Brain microvascular endothelial cell (primary cell): ENCODE results near the gene UGT1A4.
"Not testable (repeated sequence)": the region's sequence is repeated elsewhere in the genome, so short reads cannot be mapped to it uniquely, and the experiment has no call there.

Experiments
- DNase-seq: peaks from one replicate; pipeline ENCODE4 v3.0.0-alpha.2; 2020
- H3K27ac ChIP-seq: fragments of 250-450 bp; sonication (Bioruptor Pico); 2 replicates; pipeline ENCODE4 v1.5.1; 2020; ENCODE audit warnings: mild to moderate bottlenecking, moderate library complexity
- H3K27me3 ChIP-seq: fragments of 250-450 bp; sonication (Bioruptor Pico); replicated peaks from 2 replicates; pipeline ENCODE4 v1.5.1; 2020; ENCODE audit warnings: mild to moderate bottlenecking
- H3K36me3 ChIP-seq: fragments of 250-450 bp; sonication (Bioruptor Pico); replicated peaks from 2 replicates; pipeline ENCODE4 v1.5.1; 2020; ENCODE audit warnings: mild to moderate bottlenecking
- H3K4me3 ChIP-seq: 2 replicates; pipeline ENCODE4 v1.5.1; 2011; ENCODE audit warnings: low read depth, mild to moderate bottlenecking, control low read depth, low read length, moderate library complexity
- CTCF ChIP-seq: IDR thresholded peaks from 2 replicates; pipeline ENCODE4 v1.5.1; 2011; ENCODE audit warnings: low read depth, mild to moderate bottlenecking, moderate library complexity, low read length, control low read depth, inconsistent platforms; ENCODE audit errors: missing control alignments
- in situ Hi-C: cut with HindIII; loops from 2 replicates; pipeline ENCODE4 v1.10.0; 2017; ENCODE audit warnings: low sequenced_read_pairs, low pct_ligation_motif_present

Gene UGT1A4

DNA sequence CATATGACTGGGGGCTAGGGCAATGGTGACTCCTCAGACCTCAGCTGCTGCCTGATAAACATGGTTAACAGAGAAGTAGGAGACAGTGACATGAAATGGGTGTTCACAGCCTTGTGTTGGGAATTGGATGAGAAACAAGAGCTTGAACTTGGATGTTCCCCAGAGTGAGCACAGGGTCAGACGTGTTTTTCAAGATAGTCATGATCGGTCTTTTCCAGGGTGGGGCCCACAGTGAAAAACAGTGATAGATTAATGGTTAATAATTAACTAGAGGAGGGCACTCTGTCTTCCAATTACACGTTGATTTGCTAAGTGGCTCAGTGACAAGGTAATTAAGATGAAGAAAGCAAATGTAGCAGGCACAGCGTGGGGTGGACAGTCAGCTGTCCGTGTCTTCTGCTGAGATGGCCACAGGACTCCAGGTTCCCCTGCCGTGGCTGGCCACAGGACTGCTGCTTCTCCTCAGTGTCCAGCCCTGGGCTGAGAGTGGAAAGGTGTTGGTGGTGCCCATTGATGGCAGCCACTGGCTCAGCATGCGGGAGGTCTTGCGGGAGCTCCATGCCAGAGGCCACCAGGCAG, 10.3 kb downstream of the UGT1A4 start, which contains the start of gene UGT1A3:
UGT1A3 (plus strand) TSS at position 320 of the 579 bp plus-strand sequence; CDS start at position 405, 85 bp downstream.
- Histone ChIP-seq H3K27me3 (no peaks in the 10 kb centered on the region), H3K4me3 (no peak within 1 kb of the TSS), H3K36me3 (no peaks in the 10 kb centered on the region), H3K27ac (no peak within 1 kb of the TSS)
- in situ Hi-C loops = no loop called here
- no peak for DNase-seq
- no peak for TF ChIP-seq CTCF

DNA sequence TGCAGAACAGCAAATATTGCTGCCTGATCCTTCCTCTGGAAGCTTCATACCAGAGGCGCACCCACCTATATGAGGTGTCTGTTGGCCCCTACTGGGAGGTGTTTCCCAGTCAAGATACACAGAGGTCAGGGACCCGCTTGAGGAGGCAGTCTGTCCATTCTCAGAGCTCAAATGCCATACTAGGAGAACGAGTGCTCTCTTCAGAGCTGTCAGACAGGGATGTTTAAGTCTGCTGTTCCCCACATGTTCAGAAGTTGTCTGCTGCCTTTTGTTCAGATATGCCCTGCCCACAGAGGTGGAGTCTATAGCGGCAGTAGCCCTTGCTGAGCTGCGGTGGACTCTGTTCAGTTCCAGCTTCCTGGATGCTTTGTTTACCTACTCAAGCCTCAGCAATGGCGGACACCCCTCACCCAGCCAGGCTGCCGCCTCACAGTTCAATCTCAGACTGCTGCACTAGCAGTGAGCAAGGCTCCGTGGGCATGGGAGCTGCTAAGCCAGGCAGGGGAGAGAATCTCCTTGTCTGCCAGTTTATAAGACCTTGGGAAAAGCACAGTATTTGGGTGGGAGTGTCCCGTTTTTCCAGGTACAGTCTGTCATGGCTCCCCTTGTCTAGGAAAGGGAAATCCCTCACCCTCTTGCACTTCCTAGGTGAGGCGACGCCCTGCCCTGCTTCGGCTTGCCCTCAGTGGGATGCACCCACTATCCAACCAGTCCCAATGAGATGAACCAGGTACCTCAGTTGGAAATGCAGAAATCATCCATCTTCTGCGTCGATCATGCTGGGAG, 18.5 kb downstream of the UGT1A4 start:
- H3K27me3 ChIP-seq, in situ Hi-C loops, DNase-seq, H3K36me3 ChIP-seq, H3K27ac ChIP-seq, H3K4me3 ChIP-seq: not testable (repeated sequence)

- Histone ChIP-seq H3K36me3 (no peaks in the 10 kb centered on the region), H3K27ac (no peak overlapping the region), H3K27me3 (no peaks in the 10 kb centered on the region), H3K4me3 (no peak overlapping the region)
- in situ Hi-C loops = no loop called here
- TF ChIP-seq CTCF = no peak
- no peak for DNase-seq
These were observed 22.3 kb downstream of the UGT1A4 start for GRCh38 chr2:233740870-233741269.

DNA sequence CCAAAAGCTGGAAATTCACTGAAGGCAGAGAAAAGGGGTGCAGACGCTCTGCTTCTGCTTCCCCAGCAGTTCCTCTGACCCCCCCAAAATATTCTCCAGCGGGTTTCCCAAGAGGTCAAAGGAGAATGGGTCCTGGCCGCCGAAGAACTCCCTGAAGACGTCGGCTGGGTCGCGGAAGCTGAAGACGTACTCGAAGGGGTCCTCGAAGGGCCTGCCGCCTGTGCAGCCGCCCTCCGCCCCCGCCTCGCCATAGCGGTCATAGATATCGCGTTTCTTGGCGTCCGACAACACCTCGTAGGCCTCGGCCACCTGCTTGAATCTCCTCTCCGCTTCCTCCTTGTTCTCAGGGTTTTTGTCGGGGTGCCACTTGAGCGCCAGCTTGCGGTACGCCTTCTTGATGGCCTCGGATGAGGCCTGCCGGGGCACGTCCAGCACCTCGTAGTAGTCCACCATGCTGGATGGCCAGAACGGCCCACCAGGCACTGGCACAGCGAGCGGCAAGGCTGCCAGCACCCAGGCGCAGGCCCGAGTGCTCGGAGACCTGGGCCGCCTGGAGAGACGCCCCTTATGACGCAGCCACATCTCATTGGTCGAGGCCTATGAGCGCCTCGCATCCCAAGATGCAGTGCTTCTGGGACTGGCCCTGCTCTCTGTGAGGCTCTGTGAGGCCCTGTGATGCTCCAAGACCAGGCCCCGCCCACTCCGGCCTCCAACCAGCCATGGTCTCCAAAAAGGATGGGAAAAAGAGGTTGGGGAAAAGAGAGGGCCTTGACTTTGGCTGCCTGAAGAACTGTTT, 25.1 kb downstream of the UGT1A4 start:
- H3K27me3 ChIP-seq = no peaks in the 10 kb centered on the region
- DNase-seq = no peak
- no peak overlapping the region for H3K4me3 ChIP-seq
- no peak for TF ChIP-seq CTCF
- in situ Hi-C loops = no loop called here
- no peaks in the 10 kb centered on the region for H3K36me3 ChIP-seq
- H3K27ac ChIP-seq = no peak overlapping the region

GRCh38 chr2:233745073-233745755, 26.7 kb downstream of the UGT1A4 start:
- H3K36me3 ChIP-seq = no peaks in the 10 kb centered on the region
- no peak overlapping the region for H3K27ac ChIP-seq
- TF ChIP-seq CTCF = no peak
- no peak overlapping the region for H3K4me3 ChIP-seq
- in situ Hi-C loops = no loop called here
- no peaks in the 10 kb centered on the region for H3K27me3 ChIP-seq
- DNase-seq = no peak

DNA sequence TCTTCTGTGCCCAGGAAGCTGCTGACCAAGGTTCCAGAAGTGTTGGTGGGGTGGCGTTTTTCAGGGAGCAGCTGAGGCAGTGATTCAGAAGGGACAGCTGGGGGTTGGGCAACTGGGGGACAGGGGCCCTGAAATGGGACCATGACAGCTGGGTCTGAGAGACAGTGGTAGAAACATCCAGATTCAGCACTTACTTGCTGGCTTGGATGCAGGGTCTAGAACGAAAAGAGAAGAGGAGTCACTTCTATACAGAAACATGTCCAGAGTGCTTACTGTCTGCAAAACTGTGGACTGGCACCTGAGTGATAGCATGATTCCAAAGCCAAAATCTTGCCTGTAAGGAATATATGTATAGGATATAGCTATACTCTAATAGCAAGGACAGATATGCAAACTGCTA, 27.3 kb downstream of the UGT1A4 start:
- H3K27me3 ChIP-seq, H3K4me3 ChIP-seq, in situ Hi-C loops, DNase-seq, H3K27ac ChIP-seq, H3K36me3 ChIP-seq: not testable (repeated sequence)
